Stimulated activated CD8-positive, alpha-beta memory T cell treated with anti-CD3 and anti-CD28 coated beads, Interleukin-4, amount 100 ng/mL, for 1 hour (primary cell): ENCODE data around the gene KAZN.

Source experiments
- DNase-seq, 2 donors: peaks; one replicate each; pipeline ENCODE4 v3.0.0-alpha.2; 2020; ENCODE audit warnings: low read depth in 2 of 2, low spot score in 1 of 2

The KAZN gene

DNA sequence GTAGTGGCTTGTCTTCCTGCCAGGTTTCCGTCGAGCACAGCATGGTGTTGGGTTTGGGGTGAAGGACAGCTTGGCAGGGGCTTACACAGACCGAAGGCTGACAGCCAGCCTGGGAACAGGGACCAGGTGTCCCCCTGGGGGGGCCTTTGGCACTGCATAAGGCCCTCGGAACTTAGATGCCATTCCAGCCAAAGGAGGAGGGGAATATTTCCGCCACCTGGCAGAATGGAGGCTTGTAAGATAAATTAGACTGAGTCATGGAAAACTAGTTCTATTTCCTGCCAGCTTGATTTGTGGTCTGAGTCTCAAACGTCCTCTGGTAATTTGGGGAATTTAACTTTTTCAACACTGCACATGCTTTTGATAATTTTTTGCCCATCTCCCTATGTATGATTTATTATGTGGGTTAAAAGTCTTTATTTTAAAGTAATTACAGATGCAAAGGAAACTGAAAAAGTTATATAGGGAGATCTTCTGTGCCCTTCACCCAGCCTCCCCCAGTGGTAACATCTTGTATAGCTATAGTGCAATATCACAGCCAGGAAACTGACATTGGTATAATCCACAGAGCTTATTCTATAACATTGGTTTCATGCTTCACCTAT, 543.6 kb downstream of the KAZN start:
- DNase-seq: no peak

GRCh38 chr1:15145327-15145726, 546.8 kb downstream of the KAZN start:
- DNase-seq: no peak

DNA sequence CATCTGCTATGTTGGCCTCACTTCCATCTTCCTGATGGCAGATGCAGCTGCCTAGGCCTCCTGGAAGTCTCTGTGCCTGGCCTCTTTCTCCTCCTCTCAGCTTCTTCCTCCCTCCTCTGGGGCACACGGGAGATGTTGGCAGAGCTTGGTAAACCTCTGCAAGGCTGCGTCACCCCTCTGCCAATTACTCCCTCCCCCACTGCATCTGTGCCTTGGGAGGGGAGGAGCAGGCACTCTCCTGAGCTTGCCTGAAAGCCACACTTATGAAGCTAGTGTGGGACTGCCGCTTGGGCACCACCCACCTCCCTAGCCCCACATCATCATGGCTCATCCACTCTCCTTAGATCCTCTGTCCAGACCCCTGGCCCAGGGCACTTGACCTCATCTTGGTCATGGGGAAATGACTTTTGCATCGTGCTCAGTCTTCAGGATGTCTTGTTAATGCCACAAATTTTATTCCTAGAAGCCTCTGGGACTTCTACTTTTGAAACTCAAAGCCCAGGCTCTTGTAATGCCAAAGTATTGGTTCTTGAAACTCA, 547.7 kb downstream of the KAZN start:
- DNase-seq: no peak

DNA sequence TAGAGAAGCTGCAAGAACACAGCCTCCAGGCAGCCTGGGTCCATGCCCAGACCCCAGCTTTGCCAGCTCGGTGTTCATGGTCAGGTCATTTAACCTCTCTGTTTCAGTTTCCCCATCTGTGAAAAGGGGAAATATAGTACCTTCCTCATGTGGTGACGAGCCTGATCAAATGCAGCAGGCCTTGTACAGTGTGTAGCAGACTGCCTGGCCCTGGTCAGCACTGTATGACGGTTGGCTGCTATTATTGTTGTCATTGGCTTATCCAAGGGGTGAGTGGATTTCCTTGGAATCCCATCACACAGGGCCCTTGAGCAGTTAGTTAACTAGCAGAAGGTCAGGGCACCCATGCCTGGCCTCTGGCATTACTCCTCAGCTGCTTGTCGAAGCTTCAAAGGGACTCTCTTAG, 548.5 kb downstream of the KAZN start:
- no peak for DNase-seq

- no peak for DNase-seq
Observed at GRCh38 chr1:15148004-15148403, 549.5 kb downstream of the KAZN start.

- DNase-seq: no peak
Observed at GRCh38 chr1:15148475-15148874, 550.0 kb downstream of the KAZN start.

DNA sequence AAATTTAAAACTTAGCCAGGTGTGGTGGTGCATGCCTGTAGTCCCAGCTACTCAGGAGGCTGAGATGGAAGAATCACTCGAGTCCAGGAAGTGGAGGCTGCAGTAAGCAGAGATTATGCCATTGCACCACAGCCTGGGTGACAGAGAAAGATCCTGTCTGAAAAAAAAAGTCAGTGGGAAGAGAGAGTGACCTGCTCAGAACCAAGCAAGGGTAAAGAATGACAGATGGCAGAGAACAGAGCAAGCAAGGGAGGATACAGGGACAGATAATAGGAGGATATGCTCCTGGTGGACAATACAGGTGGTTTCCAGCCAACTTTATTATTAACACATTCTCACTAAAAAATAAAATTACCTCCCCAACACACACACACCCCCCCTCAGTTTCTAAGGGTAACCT, 550.5 kb downstream of the KAZN start:
- DNase-seq: no peak

DNA sequence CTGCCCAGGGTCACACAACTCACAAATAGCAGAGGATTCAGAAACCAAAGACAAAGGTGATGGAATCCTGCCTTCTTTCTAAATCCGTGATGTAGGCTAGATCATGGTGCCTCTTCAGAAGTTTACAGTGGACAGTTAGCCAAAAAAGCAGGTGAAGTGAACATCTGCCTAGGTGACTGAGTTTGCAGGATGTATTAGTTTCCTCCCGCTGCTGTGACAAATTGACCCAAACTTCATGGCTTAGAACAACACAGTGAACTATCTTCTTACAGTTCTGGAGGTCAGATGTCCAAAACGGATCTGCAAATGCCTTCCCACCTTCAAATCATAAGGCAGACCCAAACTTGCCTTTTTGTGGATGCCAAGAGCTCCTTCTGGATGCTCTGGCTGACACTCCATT, 551.9 kb downstream of the KAZN start:
- DNase-seq: no peak

- no peak for DNase-seq
Observed at GRCh38 chr1:15151377-15151806, 552.9 kb downstream of the KAZN start.

DNA sequence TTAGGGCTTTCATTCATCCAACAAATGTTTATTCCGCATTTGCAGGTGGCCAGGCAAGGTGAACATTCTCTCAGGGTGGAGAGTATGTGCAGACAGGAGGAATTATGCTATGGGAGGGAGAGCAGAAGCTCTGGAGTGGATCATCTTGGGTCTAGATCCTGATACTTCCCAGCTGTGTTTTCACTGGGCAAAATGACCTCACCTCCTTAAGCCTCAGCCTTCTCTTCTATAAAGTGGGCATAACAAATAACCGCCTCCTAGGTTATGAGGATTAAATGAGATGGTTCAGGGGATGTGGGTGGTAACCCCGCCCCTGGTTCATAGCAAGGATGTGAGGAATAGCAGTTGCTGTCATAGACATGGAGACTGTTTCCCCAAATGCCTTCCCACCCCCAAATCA, 553.4 kb downstream of the KAZN start:
- no peak for DNase-seq

- no peak for DNase-seq
Observed at GRCh38 chr1:15152318-15153183, 554.1 kb downstream of the KAZN start.

DNA sequence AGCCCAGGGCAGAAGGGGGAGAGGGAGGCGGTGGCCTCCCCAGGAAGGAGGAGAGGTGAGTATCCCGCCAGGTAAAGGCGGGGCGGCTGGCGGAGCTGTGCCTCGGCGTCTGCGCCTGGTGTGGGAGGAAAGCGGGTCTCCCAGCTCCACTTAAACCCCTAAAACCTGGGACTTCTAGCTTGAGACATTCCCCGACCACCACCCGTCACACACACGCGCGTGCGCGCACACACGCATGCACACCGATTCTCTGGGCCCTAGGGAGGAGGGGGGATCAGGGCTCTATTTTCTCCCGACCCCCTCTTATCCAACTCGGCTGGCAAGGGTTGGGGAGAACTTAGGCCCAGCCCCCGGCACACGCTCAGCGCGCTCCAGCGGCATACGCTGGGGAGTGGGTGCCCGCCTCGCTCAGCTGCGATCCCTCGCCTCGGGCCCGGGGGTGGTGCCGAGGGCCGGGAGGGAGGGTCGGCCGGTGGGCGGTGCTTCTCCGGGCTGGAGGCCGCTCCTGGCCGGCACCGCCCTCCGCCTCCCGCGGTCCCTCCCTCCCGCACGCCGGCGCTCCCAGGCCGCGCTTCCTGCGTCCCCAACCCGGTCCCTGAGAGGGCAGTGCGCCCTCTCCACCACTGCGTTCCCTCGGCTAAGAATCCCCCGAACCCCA, 554.8 kb downstream of the KAZN start, which contains the start of gene TMEM51:
Gene TMEM51 (plus strand): TSS at position 564 of the 658 bp plus-strand sequence. CDS start 61,341 bp downstream, outside the sequence.
- no peak for DNase-seq

GRCh38 chr1:15153842-15154479, 555.5 kb downstream of the KAZN start:
- no peak for DNase-seq

DNA sequence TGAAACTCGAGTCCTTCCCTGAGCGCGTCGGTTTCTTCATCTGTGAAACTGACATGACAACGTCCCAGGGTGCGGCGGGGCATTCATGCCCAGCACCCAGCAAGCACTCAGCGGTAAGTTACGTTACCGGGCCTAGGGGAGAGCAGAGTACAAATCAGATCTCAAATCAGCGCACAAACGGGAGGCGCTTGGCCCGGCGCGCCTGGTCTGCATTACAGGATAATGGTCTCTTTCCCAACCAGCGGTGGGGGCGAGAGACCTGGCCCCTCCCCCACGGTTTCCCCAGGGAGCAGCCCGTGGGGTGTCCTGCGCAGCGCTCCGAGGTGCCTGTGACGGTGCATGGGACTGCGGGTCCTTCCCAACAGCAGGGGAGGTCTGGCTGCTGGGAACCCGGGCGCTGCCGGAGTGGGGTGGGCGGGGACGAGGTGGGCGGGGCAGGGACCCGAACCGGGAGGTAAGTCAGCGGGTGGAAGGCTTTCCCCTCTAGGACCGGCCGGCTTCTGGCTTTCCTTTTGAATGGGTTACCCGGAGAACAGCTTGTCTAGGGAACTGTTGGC, 556.1 kb downstream of the KAZN start:
- no peak for DNase-seq

DNA sequence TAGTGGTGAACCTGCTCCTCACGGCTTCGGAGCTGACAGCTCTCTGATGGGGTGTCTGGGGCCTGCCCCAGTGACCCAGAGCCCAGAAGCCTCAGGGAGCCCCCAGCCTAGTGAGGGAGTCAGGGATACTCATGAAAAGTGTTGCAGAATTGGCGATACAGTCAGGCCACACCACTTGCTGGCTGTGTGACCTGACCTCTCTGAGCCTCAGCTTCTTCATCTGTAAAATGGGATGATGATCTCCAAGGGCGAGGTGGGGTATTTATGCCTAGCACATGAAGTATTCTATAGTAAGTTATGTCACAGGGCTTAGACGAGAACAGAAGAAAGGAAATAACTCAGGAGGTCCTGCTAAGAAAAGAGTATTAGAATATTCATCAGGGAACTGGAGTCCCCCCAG, 556.7 kb downstream of the KAZN start:
- DNase-seq: no peak

DNA sequence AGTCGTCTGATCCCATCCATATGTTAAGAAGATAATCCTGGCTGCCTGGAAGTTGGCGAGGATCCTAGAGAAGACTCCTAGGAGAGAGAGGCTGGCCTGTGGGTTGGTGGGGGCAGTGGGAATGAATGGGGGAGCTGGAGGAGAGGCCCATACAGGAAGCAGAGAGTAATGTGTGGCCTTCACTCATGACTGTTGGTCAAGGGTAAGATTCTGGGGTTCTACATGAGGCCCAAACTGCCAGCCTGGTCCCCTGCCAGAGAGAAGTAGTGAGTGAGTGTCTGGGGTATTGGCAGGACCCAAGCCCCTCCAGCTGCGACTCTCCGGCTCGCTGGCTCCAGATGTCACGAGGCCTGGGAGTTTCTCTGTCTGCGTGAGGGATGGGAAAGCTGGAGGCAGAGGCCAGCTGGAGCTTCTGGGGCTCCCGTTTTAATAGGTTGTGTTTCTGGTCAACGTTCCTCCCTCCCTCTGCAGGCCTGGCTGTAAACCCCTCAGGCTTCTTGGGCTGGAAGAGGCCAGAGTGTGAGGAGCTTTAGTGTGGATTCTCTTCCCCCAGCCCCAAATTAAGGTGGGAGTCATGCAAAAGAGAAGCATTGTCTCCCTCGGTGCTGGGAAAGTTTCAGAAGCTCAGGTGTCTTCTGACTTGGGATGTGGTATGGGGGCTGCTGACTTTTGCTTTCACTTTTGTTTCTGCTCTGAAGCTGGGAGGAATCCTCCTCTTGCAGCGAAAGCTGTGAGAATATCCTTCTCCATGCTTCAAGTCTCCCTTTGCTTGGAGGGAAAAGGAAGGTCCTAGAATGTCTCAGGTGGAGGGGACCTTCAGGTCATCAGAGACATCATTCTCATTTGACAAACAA, 557.6 kb downstream of the KAZN start:
- no peak for DNase-seq

DNA sequence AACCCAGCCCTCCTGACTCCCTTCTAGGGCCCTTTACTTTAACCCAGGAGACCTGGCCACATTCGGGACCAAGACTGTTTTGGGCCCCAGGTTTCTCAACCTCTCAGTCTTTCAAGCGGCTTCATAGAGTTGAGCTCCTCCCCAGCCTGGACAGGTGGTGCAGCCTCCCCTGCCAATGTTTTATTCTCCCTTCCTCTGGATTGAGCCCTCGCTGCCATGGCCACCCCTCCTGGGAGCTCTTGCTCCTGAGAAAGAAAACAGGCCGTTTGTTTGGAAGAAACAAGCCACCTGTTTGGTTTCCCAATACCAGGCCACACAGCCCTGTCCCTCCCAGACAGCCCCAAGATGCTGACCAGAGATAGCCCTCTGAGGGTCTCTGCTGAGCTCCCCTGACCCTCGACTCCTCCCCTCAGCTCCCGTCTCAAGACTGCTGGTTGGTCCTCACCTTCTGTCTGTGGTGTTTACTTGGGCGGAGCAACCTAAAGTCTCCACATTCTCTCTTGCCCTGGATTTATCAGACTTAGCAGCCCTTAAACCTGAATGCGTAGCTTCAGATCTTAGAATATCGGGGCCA, 558.4 kb downstream of the KAZN start:
- no peak for DNase-seq

- no peak for DNase-seq
Observed at GRCh38 chr1:15157524-15158399, 559.3 kb downstream of the KAZN start.
